Right lobe of liver (tissue), 6 donors: ENCODE results near the gene CCDC88A. TPM values are rescaled to one million over a fixed set of nuclear protein-coding genes. Genes with fewer than 3 reads are reported as not detected.

Source experiments
- ATAC-seq, 4 donors: fragments of 200-7000 bp; cut with Tn5 transposase; one replicate each; pipeline ENCODE4 v1.9.1; 2020; ENCODE audit warnings: mild to moderate bottlenecking in 4 of 4, moderate library complexity in 4 of 4
- DNase-seq, 3 donors: peaks; one replicate each; pipeline ENCODE4 v3.0.0-alpha.2; 2020
- H3K27ac ChIP-seq, 3 donors: fragments of 200-600 bp; one replicate each; pipeline ENCODE4 v1.8.0; 2022
- H3K27me3 ChIP-seq, 2 donors: fragments of 200-600 bp; one replicate each; pipeline ENCODE4 v1.8.0; 2022
- H3K36me3 ChIP-seq, 4 donors: fragments of 200-600 bp; sonication (generic) in 1 of 4; one replicate each; pipeline versions ENCODE4 v1.5.1 to v1.8.0; 2017 to 2022; ENCODE audit warnings: control low read depth in 1 of 4
- H3K4me1 ChIP-seq, 4 donors: fragments of 200-600 bp; sonication (generic) in 1 of 4; one replicate each; pipeline versions ENCODE4 v1.5.1 to v1.8.0; 2017 to 2022; ENCODE audit warnings: control low read depth in 1 of 4
- H3K4me3 ChIP-seq, 3 donors: fragments of 200-600 bp; one replicate each; pipeline ENCODE4 v1.8.0; 2022
- H3K9me3 ChIP-seq, 4 donors: fragments of 200-600 bp; sonication (generic) in 1 of 4; one replicate each; pipeline versions ENCODE4 v1.5.1 to v1.8.0; 2017 to 2022; ENCODE audit warnings: control low read depth in 1 of 4
- CTCF ChIP-seq, 4 donors: fragments of 200-600 bp in 3 of 4; fragments of 450-650 bp in 1 of 4; IDR thresholded peaks; one replicate each; pipeline versions ENCODE4 v1.5.1 to v1.8.0; 2016 to 2022; ENCODE audit warnings: antibody characterized with exemption in 4 of 4, mild to moderate bottlenecking in 2 of 4
- POLR2A ChIP-seq: fragments of 450-650 bp; IDR thresholded peaks from one replicate; pipeline ENCODE4 v1.6.1; 2017; ENCODE audit warnings: antibody characterized with exemption, mild to moderate bottlenecking
- WGBS: methylation state at CpG from one replicate; pipeline ENCODE4 v1.1.6; 2018; ENCODE audit warnings: low coverage, low lambda C conversion rate; ENCODE audit not compliant: insufficient coverage; ENCODE audit errors: missing lambda C conversion rate; 5-methylcytosine and 5-hydroxymethylcytosine counted together
- intact Hi-C, 2 donors: fragments of 100-400 bp; cut with DNase I; formaldehyde crosslinking; loops; one replicate each; pipeline versions ENCODE4 v1.11.2 to v1.14.1; 2022
- total RNA-seq, 6 experiments: library from RNA; depleted of rRNA in 2 of 6; stranded (reverse); fragments of >200 nt in 2 of 6; fragmentation: NEBNext Ultra II Directional in 3 of 6; extraction: Animal tissue kit (Norgen Biotek cat#: 25700) in 3 of 6; gene quantifications; one replicate each; pipeline versions ENCODE4 v1.1.0 to v1.2.4, GENCODE V29; 2016 to 2023
- donor health status: DM: no; HTN: yes; CAD: no.
- donor health status: DM: no; HTN: no; CAD: no.
- donor health status: DM: no; HTN: no; CAD: no.
- donor health status: DM: no; HTN: yes; CAD: no.
- donor health status: DM: no; HTN: yes; CAD: no.

The CCDC88A gene
- total RNA-seq, 6 experiments from 2014 or later: 11.5 to 26.1 (median 18.5) TPM

- TF ChIP-seq POLR2A (no peak), CTCF (IDR thresholded peaks at IDR 0.05) (no peak)
- H3K27ac ChIP-seq: no peak overlapping the region
Observed at GRCh38 chr2:55371376-55371775, 48.3 kb downstream of the CCDC88A start.

GRCh38 chr2:55370208-55370607 lies 49.4 kb downstream of the CCDC88A start:
- intact Hi-C loops: no loop called here
- H3K27me3 ChIP-seq: no peaks in the 10 kb centered on the region
- DNase-seq (no peak), ATAC-seq (no peak)
- TF ChIP-seq CTCF (IDR thresholded peaks at IDR 0.05) (no peak), POLR2A (no peak)
- no peak overlapping the region for H3K4me3 ChIP-seq
- no peaks in the 10 kb centered on the region for H3K9me3 ChIP-seq
- H3K36me3 ChIP-seq: no peaks in the 10 kb centered on the region
- WGBS: 100% methylated on average over 4 of the region's 4 CpGs
- no peaks in the 10 kb centered on the region for H3K4me1 ChIP-seq
- H3K27ac ChIP-seq: no peak overlapping the region

More at GRCh38 chr2:55371376-55371775, 48.3 kb downstream of the CCDC88A start:
- H3K36me3 ChIP-seq: no peaks in the 10 kb centered on the region
- DNase-seq (no peak), ATAC-seq (no peak)
- intact Hi-C loops: no loop called here
- no peaks in the 10 kb centered on the region for H3K9me3 ChIP-seq
- H3K4me3 ChIP-seq: no peak overlapping the region
- H3K4me1 ChIP-seq: no peaks in the 10 kb centered on the region
- no peaks in the 10 kb centered on the region for H3K27me3 ChIP-seq

- H3K36me3 ChIP-seq: no peaks in the 10 kb centered on the region
- no peaks in the 10 kb centered on the region for H3K9me3 ChIP-seq
- no peak for DNase-seq
- H3K4me1 ChIP-seq: no peaks in the 10 kb centered on the region
- H3K4me3 ChIP-seq: no peak overlapping the region
- peak in 2 of 4 donors; percentile 28 to 31 for ATAC-seq
- H3K27ac ChIP-seq: no peak overlapping the region
- intact Hi-C loops: no loop called here
- no peaks in the 10 kb centered on the region for H3K27me3 ChIP-seq
- 66% methylated on average over 3 of the region's 3 CpGs for WGBS
- TF ChIP-seq CTCF (IDR thresholded peaks at IDR 0.05) (no peak), POLR2A (no peak)
Observed at GRCh38 chr2:55365303-55365702, 54.4 kb downstream of the CCDC88A start.

GRCh38 chr2:55364189-55365055 lies 55.2 kb downstream of the CCDC88A start:
- no peak overlapping the region for H3K4me3 ChIP-seq
- no peaks in the 10 kb centered on the region for H3K36me3 ChIP-seq
- H3K4me1 ChIP-seq: no peaks in the 10 kb centered on the region
- WGBS: 61% methylated on average over 3 of the region's 3 CpGs
- no peak overlapping the region for H3K27ac ChIP-seq
- intact Hi-C loops: no loop called here
- DNase-seq (peak in 1 of 3 donors; percentile 55), ATAC-seq (peak; percentile 77 to 99 (median 94))
- TF ChIP-seq CTCF (IDR thresholded peaks at IDR 0.05) (no peak), POLR2A (no peak)
- H3K9me3 ChIP-seq: no peaks in the 10 kb centered on the region
- no peaks in the 10 kb centered on the region for H3K27me3 ChIP-seq
